HG03135 (cell line): Measurements from ENCODE around the gene CDH20.

Source experiments
- ATAC-seq: cut with Tn5 transposase; IDR thresholded peaks from one replicate; pipeline ENCODE4 v1.9.1; 2021; ENCODE audit warnings: mild to moderate bottlenecking, moderate library complexity; ENCODE audit not compliant: unreplicated experiment

Gene CDH20

DNA sequence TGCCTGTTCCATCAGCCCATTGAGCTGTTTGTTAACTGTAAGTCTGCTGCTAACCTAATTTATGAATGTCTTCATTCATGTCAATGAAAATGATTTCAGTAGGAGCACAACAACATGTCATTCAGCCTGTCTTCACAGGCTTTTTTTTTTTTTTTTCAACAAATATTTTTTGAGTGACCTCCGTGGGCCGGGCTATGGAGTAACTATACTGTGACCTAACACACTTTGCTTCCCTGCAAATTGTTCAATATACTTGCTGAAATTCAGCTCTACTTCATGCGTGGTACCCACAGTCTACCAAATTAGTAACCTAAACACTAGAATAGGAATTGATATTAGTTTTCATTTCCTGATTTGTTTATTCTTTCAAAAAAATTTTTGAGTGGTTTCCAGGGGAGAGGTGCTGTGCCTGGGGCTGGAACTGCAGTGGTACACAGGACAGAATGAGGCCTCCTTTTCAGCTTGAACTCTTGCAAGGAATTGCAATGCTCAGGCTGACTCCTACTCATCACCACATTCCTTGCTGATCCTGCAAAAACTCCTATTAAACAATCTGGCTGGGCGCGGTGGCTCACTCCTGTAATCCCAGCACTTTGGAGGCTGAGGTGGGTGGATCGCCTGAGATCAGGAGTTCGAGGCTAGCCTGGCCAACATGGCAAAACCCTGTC, 87.1 kb downstream of the CDH20 start:
- ATAC-seq: no peak

DNA sequence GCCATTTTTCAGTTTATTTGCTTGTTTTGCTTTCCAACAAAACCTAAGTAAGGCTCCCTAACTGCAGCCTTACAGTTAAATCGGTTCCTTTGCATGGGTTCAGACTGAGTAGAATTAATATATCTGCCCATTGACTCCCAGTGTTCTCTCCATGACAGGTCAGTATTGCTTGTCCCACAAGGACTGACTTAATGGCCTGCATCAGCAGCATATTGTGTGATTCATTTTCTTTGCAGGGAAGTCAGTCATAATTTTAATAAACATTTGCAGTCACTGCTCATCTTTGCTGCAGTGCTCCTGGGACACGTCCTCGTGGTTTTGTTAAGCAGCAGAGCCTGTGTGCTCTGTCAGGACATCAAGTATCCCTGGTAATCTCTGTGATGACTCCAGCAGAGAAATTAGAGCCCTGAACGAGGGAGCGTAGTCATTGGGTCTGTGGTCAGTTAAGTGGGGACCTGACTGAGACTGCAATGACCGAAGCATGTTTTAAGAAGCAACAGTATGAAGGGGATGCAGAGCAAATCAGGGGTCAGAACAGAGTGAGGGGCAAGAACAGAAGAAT, 93.3 kb downstream of the CDH20 start:
- ATAC-seq: no peak

DNA sequence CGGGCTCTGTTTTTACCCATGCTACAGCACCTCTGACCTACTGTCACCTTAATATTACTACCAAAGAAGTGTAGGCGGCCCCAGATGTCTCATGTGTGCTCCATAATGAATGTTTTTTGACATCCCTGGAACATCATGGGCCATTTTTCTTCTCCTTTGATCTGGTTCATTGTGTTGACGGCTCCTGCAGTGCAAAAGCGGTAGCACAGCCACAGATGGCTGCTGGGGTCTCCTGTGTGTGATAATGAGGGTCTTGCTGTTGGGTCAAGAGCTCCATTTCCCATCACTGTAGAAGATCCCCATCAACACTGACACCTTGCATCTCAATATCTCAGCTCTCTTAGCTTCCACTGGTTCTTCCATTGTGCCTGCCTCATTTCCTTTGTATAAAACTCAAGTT, 95.0 kb downstream of the CDH20 start:
- no peak for ATAC-seq

DNA sequence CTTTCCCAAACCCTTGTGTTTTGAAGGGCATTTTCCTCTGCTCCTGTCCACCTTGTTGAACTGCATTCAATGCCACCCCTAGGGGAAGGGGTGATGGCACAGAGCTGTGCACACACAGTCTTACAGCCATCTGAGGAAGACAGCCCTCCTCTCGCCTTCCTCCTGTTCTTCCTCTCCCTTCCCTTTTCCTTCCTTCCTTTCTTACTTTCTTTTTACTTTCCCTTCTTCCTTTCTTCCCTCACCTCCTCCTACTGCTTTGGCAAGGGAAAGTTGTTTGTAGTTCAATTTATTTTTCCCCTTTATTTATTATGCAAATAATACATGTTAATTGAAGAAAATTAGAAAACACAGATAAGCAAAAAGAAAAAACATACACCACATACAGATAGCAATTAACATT, 99.4 kb downstream of the CDH20 start:
- ATAC-seq: no peak

DNA sequence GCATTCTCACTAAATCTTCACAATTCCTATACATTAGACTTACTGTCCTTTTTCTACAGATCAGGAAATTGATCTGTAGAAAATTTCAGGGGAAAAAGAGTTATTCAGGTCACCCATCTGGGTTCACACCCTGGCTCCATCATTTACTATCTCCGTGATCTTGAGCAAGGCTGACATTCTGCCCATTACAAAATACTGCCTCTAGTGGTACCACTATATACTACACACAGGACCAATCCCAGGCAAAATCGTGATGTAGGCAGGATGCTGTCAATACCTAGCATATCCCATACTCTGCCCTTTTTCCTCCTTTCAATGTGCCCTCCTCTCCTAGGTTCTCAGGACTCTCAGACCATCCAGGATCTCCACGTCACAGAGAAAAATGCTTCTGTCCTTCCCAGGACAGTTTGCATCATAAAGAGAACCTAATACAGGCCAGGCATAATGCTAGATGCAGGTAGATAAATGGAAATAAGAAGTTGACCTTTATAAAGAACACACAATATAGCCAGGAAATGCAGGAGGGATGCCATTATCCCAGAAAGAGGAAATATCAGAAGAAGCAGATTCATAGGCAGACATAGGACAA, 101.9 kb downstream of the CDH20 start:
- peak; percentile 92 for ATAC-seq

DNA sequence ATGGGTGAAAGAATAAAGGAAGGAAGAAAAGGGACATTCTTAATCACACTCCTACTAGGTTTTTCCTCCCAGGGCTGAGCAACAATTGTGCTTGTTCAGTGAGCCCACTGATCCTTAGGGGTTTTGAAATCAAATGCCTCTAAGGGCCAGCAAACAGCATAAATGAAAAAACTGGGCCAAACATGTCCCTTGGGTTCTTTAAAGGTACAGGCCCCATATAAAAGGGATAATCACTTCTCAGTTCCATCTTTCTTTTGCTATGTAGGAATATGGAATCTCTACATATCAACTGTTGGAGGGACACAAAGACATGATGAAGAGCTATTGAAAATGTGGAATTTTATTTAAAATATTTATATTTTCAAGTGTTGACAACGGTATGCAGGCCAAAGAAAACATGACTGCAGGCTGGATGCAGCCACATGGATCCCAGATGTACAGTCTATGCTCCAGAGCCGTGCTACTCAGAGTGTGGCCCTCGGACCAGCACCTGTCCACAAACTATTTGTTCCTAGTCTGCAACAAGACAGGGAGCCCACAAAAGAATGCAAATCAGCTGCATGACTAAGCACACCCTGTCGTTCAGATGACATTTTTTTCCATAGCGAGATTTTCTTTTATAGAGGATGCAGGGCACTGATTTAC, 110.0 kb downstream of the CDH20 start:
- ATAC-seq: no peak

DNA sequence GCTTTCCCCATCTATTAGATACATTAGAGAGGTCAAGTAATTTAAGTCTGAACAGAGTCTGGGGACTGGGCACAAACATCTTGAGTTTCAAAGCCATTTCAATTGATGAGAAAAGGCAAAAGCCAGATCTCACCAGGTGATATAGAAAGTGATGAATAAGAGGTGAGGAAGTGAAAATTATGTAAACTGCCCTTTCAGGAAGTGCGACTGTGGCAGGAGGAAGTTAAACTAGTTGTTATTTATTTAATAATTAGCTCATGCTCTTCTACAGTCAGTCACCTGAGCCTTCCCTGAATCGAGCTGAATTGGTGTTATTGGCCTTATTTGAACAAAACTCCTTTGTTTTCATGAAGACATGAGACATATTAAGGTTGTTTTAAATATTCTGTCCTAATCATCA, 115.1 kb downstream of the CDH20 start:
- ATAC-seq: peak; percentile 95

DNA sequence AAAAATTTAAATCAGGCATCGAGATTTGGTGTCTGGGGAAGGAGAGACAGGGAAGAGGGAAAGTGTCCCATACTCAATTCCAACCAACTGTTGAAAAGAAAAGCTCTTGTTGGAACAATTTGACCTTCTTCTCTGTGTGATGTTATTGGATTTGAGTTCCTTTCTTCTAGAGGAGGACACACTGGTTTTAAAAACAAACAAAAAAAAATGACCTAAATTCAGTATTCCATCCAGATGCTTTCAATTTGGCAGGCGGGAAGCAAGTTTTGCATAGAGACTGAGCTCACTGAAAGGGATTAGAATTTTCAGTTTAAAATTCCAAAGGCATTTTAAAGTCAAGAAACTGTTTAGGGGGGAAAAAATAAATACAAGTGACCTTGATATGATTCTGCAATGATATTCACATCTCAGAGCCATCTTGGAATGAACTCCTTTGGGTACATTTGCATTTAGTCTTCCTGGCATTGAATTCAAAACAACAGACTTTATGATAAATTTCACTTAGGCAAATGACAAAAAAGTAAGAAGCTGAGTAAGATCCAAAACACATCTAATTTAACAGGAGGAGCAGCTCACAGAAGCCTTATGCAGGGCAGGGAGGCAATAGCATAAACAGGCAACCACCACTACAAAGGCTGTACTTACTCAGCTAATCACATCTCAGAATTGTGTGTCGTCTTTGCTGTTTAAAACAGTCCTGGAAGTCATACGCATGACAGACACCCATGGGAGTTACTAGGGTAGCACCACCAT, 126.8 kb downstream of the CDH20 start:
- no peak for ATAC-seq

DNA sequence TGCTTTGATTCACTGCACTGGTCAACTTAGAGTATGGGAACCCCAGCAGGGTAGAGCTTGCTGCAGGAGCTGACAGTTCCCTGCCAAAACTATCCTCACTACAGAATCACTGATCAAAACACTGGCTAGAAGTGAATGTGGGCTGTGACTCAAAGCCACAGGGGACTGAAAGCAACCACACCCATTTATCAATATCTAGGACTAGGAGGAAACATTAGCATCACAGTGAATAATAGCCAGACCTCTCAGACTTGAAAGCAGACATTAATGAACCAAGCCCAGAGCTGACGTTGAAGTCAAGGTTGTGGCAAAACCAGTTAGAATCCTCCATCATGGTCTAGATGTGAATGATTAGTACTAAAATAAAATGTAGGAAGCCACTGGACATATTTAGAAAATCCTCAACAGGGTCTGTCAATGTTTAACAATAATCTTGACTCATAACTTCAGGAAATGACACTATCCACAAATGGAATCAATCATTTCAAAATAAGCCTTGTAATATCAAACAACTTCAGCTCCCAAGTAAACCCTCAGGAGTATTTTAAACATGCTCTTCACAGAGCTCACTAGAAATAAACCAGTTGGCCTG, 131.4 kb downstream of the CDH20 start:
- ATAC-seq: no peak

DNA sequence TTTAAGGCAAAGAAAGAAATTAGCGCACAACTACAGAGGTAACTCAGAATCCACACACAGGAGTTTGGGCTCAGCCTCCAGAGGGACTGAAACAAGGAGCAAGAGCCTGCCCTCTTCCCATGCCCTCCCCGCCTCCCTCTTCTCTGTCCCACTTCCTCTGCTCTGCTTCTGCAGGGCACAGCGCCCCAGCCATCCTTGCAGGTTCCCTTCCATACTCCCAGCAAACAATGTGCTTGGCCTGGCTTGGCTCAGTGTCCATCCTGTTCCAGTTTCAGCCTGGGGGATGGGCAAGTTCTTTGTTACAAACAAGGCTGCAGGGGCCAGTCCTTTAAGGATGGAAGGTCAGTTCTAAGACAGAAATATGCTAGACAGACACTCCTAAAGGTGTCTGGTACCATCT, 133.5 kb downstream of the CDH20 start:
- no peak for ATAC-seq

DNA sequence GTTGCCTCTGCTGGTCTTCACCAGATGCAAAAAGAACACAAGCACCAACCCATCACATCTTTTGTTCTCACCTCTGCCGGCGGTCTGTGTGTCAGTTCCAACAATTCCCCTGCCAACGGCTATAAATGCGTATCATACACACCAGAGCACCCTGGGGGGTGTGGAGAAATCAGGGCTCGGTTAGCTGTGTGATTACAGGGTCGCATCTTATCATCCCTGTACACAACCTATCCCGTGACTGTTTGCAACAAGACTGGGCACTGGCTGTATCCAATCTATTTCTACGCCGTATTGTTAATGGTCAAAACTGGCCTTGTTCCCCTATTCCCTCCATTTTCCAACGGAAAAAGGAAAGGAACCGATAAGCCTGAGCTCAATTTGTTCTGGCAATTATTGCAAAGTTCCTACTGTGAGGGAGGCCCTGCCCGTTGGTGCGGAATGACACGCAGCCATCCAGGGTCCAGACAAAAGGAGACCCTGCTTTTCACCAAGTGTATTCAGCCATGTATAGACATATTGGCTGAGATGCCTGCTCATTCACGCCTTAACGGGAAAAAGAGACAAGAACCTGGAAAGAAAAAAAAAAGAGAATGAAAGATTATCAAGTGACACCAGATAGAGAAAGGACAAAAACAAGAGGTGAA, 136.9 kb downstream of the CDH20 start:
- ATAC-seq: no peak

DNA sequence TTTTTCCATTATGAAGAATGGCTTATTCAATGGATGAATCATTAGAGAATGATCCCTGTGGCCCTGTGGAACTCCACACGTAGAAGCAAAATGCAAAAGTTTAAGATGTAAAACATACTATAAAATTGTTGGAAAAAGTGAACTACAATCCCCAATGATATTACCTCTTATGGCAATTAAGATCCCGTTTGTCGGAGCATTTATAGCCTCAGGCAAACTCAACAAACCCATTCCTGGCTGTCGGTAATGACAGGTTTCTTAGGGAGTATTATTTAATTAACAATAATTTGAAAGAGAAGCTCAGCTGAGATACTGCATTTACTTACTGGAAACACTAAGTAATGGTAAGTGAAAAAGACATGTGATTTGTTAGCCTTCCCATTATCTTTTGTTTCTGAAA, 138.3 kb downstream of the CDH20 start:
- no peak for ATAC-seq

DNA sequence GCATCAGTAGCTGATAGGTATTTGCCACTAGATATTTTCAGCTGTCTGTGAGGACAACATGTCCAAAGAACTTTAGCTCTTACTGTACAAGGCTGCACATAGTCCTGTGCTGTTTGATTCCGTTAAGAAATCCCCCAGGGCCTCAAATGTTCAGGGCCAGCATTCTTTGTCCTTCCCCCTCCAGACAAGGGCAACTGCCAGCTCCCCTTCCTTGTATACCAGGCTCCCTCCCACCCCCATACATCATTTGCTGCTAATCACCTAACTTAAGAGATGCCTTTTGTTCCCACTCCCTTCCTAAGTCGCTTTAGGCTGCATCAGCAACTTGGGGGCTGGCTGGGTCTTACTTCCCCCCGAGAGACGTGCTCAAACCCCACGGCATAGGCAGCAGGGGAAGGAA, 138.7 kb downstream of the CDH20 start:
- no peak for ATAC-seq

DNA sequence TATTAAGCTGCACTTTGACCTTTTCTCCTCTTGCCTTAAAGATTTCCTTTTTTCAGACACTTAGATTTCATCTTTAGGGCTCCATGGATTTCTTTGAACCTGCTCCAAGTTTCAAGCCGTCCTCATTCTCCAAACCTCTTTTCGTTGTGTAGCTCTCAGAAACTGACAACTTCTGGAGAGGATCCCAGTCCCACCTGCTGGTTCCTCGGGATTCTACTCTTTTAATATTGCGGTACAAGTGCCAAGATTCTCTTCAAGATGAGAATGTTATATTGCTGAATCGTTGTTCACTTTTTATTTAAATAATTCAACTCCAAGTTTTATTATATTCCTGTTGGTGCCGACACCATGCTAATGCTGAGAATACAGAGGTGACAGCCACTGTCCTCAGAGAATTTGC, 141.1 kb downstream of the CDH20 start:
- no peak for ATAC-seq

DNA sequence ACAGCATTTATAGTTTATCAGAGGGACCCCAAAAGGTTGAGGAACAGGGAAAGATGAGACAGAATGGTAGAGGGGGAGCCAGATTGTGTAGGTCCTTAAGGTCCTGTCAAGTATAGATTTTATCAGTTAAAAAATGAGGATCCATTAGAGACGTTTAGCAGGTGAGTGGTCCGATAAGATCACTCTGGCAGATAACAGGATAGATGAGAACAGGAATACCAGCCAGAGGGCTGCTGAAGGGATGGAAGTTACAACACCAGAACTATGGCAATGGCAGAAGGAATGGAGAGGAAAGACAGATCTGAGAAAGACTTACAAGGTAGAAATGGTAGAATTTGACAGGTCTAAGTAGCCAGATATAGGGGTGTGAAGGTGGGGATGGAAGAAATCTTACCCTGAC, 141.7 kb downstream of the CDH20 start:
- ATAC-seq: no peak

DNA sequence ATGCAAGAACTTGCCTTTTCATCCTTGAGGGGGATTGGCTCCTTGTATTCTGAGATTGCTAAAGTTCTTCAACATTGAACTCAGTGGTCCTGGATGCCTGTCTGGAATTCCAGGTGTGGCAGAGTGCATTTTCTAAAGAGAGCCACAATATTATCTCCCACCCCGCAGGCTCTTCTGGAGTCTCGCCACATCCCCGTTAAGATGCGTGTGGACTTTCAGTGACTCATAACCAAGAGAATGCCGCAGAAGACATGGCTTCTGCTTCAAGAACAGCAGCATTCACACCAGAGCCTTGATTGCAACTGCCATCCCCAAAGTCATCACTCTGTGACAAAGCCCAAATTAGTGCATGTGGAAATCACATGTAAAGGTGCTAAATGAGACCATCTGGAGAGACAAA, 142.7 kb downstream of the CDH20 start:
- no peak for ATAC-seq

DNA sequence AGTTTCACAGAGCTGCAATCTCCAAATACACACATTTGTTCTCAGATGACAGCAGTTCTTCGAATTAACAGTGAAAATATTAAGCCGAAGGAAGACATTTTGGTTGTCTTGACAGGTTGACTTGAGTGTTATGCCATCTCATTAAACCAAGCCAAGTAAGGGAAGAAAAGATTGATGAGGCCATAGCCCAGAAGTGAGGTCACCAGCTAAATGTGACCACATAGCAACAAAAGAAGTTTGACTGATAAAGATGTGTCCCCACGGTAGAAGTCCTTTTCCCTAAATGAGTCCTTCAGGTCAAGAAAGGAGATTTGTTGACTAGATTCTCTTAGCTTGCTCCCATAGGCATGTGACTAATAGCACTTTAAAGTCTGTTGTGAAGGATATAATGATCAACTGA, 156.1 kb downstream of the CDH20 start:
- ATAC-seq: no peak

DNA sequence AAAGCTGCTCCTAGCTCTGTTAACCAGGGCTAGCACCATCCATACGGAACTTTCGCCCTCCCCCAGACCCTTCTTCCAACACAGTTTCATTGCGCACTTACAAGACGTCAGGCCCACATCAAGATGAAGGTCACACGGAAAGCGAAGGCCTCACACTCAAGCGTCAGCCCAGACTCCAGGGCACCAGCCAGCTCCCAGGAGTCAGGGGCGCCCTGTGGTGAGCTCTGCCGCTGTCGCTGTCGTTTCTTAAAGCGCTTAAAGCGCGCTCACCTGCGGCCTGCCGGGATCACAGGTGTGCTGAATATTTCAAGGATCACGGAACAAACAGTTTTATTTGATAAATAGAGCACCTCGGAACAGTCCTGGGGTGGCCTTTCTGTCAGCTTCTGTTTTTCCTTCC, 163.1 kb downstream of the CDH20 start:
- ATAC-seq: no peak

DNA sequence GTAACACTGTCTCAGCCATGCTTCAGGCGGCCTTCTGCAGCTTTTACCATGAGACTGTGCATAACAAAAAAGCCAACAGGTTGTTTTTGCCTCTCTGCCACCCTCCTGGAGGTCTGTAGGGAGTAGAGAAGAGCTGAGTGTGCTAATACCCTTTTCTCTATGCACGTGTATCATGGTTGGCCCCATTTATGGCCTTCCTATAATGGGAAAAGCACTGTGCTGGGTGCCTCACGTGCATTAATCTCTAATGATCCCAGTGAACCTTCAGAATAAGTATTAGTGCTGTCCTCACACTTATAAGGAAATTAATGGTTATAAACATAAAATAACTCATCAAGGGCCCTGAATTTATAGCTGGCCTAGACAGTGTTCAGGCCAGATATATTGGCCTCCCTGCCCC, 164.2 kb downstream of the CDH20 start:
- no peak for ATAC-seq

DNA sequence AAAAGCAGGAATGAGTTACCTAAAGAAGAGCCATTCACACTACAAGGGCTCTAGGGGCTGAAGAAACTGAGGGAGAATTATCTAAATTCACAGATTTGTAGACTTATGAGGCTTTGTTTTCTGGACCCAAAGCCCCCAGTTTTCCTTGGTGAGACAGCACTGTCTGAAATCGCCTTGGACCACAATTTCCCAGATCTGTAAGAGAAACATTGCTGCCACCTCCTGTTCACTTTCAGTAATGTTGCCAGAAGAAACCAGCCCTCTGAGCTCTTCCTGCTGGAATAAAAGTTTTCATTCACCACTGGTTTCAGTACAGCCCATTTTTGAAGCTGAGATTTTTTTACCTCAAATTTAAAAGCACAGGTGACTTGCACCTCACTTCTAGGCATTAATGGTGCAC, 169.2 kb downstream of the CDH20 start:
- no peak for ATAC-seq

DNA sequence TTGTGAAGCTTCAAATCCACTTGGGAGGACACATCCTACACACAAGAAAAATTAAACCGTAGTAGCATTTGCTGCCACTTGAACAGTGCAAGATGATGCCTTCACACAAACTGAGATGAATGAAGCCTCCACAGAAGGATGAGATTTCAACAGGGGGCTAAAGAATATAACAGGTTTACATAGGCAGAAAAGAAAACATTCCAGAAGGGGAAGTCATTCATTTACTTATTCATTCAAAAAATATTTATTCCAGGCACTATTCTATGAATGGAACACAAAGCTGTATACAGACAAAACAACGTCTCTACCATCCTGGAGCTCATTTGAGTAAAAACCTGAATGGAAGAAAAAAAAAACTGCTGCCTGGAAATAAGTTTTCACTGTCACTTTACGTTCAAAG, 170.5 kb downstream of the CDH20 start:
- no peak for ATAC-seq
